ENCODE data around the gene PAX1. TPM values are rescaled to one million over a fixed set of nuclear protein-coding genes. Genes with fewer than 3 reads are reported as not detected.

The PAX1 gene
- total and polyA plus RNA-seq, 2 donors (not counting 1 experiment from before 2014, with no cell fraction given), result not detected

DNA sequence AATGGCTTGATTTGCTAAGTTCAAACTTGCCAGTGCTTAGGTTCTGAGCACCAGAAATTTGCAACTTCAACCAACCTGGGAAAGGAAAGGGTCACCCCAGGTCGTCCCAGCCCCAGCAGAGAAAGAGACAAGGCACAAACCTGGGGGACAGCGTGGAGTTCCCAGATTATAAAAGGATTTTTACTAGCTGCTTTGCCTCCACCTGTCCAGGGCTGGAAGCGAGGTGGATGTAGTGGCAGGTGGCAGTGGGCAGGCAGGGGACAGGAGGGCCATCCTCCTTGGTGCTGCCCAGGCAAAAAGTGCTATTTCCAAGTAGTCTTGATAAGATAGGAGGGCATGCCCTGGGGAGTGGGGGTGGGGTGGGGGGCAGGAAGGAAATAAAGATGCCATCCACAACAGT is 4.9 kb downstream of the PAX1 start:
- Histone ChIP-seq H3K4me3 (replicated peaks in 1 of 4; ENCODE audit: control extremely low read depth in 1 of 4, insufficient read depth in 1 of 4, low read depth in 3 of 4, low read length in 4 of 4) (no peak overlapping the region), H3K9ac (ENCODE audit: insufficient read depth, low read length) (no peak overlapping the region), H3K27ac (ENCODE audit: insufficient read depth, low read length) (no peak overlapping the region), H4K20me1 (ENCODE audit: control insufficient read depth, extremely low read depth, insufficient read depth, low read length) (no peaks in the 10 kb centered on the region), H2AFZ (ENCODE audit: low read length) (no peak overlapping the region), H3K4me1 (ENCODE audit: control insufficient read depth, extremely low read depth, insufficient read depth, low read length) (no peaks in the 10 kb centered on the region), H3K4me2 (ENCODE audit: extremely low read depth, insufficient read depth, low read length) (no peak overlapping the region), H3K36me3 (ENCODE audit: control insufficient read depth, insufficient read depth, low read length) (no peaks in the 10 kb centered on the region), H3K79me2 (ENCODE audit: control insufficient read depth, insufficient read depth, low read length) (no peaks in the 10 kb centered on the region), H3K27me3 (ENCODE audit: control insufficient read depth, insufficient read depth, low read length) (peaks cover 27% of the 10 kb centered on the region), H3K9me3 (ENCODE audit: control insufficient read depth, insufficient read depth, low read depth, low read length) (no peaks in the 10 kb centered on the region)
- no peak for TF ChIP-seq EZH2 (IDR thresholded peaks at IDR 0.05; ENCODE audit: low read length, missing control alignments)
- TF ChIP-seq, protein P1, sequence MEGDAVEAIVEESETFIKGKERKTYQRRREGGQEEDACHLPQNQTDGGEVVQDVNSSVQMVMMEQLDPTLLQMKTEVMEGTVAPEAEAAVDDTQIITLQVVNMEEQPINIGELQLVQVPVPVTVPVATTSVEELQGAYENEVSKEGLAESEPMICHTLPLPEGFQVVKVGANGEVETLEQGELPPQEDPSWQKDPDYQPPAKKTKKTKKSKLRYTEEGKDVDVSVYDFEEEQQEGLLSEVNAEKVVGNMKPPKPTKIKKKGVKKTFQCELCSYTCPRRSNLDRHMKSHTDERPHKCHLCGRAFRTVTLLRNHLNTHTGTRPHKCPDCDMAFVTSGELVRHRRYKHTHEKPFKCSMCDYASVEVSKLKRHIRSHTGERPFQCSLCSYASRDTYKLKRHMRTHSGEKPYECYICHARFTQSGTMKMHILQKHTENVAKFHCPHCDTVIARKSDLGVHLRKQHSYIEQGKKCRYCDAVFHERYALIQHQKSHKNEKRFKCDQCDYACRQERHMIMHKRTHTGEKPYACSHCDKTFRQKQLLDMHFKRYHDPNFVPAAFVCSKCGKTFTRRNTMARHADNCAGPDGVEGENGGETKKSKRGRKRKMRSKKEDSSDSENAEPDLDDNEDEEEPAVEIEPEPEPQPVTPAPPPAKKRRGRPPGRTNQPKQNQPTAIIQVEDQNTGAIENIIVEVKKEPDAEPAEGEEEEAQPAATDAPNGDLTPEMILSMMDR (conservative IDR thresholded peaks at IDR 0.05 in 1 of 2, IDR thresholded peaks at IDR 0.05 in 1 of 2; ENCODE audit: low read depth in 1 of 2, low read length in 2 of 2), result no peak
- no peak for DNase-seq (ENCODE audit: low read depth in 2 of 2)

DNA sequence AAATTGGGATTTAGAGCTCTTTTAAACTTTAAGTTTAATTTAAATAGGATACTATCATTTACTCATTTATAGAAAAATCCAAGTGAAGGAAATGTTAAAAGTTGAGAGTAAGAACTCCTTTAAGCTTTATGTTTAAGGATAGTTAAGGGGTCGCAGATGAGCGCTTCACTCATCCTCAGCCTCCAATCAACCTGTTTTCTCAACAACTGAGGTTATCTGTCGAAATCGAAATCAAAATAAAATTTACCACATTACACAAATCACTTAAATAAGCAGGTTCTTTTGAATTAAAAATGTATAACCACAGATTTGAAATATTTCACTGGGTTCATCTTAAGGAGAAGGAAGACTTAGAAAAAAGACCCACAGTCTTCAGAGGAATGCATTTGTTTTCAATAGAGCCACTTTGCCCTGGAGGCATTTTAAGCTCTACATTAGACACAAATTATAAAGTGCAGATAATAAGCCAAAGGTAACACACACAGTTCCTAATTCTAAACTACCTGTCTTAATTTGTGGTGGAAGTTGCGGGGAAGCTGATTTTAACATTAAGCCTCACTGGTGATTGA is 5.5 kb downstream of the PAX1 start:
- TF ChIP-seq, protein P1 (conservative IDR thresholded peaks at IDR 0.05 in 1 of 2, IDR thresholded peaks at IDR 0.05 in 1 of 2; ENCODE audit: low read depth in 1 of 2, low read length in 2 of 2), result no peak
- no peak for TF ChIP-seq EZH2 (IDR thresholded peaks at IDR 0.05; ENCODE audit: low read length, missing control alignments)

DNA sequence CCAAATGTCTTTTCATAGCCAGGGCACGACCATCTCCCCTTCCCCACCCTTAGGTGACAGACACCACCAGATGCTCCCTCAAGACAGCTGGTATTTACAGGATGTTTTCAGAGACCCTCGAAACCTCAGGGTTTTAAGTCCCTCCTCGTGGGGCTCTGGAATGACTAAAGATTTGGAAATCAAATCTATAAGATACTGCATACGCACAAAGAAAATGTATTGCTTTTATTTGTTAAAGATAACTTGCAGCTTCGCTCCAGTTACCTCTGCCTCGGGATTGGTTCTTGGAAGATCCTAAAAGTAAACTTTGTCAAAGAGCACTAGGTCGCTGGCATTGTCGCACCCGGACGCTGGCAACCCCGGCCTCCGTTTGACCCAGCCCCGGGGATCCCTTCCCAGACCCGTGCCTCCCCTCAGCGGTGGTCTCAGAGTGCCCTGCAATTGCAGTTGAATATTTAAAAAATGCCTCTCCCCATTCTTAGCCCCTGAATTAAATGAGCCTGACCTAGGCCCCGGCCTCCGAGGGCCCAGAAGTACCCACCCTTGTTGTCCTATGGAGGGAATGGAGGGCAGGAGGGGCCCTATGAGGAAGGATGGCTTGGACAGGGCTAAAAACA is 7.1 kb downstream of the PAX1 start:
- H3K4me1 ChIP-seq (ENCODE audit: control insufficient read depth, extremely low read depth, insufficient read depth, low read length), result no peaks in the 10 kb centered on the region
- DNase-seq (ENCODE audit: low read depth in 2 of 2), result no peak
- H3K9me3 ChIP-seq (ENCODE audit: control insufficient read depth, insufficient read depth, low read depth, low read length), result no peaks in the 10 kb centered on the region
- no peak overlapping the region for H3K4me3 ChIP-seq (replicated peaks in 1 of 4; ENCODE audit: control extremely low read depth in 1 of 4, insufficient read depth in 1 of 4, low read depth in 3 of 4, low read length in 4 of 4)
- H2AFZ ChIP-seq (ENCODE audit: low read length), result no peak overlapping the region
- H3K9ac ChIP-seq (ENCODE audit: insufficient read depth, low read length), result no peak overlapping the region
- H3K4me2 ChIP-seq (ENCODE audit: extremely low read depth, insufficient read depth, low read length), result no peak overlapping the region
- peaks cover 18% of the 10 kb centered on the region for H3K27me3 ChIP-seq (ENCODE audit: control insufficient read depth, insufficient read depth, low read length)
- H3K27ac ChIP-seq (ENCODE audit: insufficient read depth, low read length), result no peak overlapping the region
- TF ChIP-seq, protein P1 (conservative IDR thresholded peaks at IDR 0.05 in 1 of 2, IDR thresholded peaks at IDR 0.05 in 1 of 2; ENCODE audit: low read depth in 1 of 2, low read length in 2 of 2), result no peak
- no peak for TF ChIP-seq EZH2 (IDR thresholded peaks at IDR 0.05; ENCODE audit: low read length, missing control alignments)
- no peaks in the 10 kb centered on the region for H3K79me2 ChIP-seq (ENCODE audit: control insufficient read depth, insufficient read depth, low read length)
- H3K36me3 ChIP-seq (ENCODE audit: control insufficient read depth, insufficient read depth, low read length), result no peaks in the 10 kb centered on the region
- H4K20me1 ChIP-seq (ENCODE audit: control insufficient read depth, extremely low read depth, insufficient read depth, low read length), result no peaks in the 10 kb centered on the region

More for the DNA sequence above, 5.5 kb downstream of the PAX1 start:
- Histone ChIP-seq H3K9ac (ENCODE audit: insufficient read depth, low read length) (no peak overlapping the region), H3K4me1 (ENCODE audit: control insufficient read depth, extremely low read depth, insufficient read depth, low read length) (no peaks in the 10 kb centered on the region), H3K36me3 (ENCODE audit: control insufficient read depth, insufficient read depth, low read length) (no peaks in the 10 kb centered on the region), H3K9me3 (ENCODE audit: control insufficient read depth, insufficient read depth, low read depth, low read length) (no peaks in the 10 kb centered on the region), H4K20me1 (ENCODE audit: control insufficient read depth, extremely low read depth, insufficient read depth, low read length) (no peaks in the 10 kb centered on the region), H3K4me2 (ENCODE audit: extremely low read depth, insufficient read depth, low read length) (no peak overlapping the region), H3K27ac (ENCODE audit: insufficient read depth, low read length) (no peak overlapping the region), H3K27me3 (ENCODE audit: control insufficient read depth, insufficient read depth, low read length) (peaks cover 27% of the 10 kb centered on the region), H2AFZ (ENCODE audit: low read length) (no peak overlapping the region), H3K79me2 (ENCODE audit: control insufficient read depth, insufficient read depth, low read length) (no peaks in the 10 kb centered on the region), H3K4me3 (replicated peaks in 1 of 4; ENCODE audit: control extremely low read depth in 1 of 4, insufficient read depth in 1 of 4, low read depth in 3 of 4, low read length in 4 of 4) (no peak overlapping the region)
- DNase-seq (ENCODE audit: low read depth in 2 of 2), result no peak
